Endothelial cell (in vitro differentiated cells): ENCODE data around the gene GIPC3. TPM values are rescaled to one million over a fixed set of nuclear protein-coding genes. Genes with fewer than 3 reads are reported as not detected.

Source experiments
- DNase-seq: peaks from one replicate; pipeline ENCODE4 v3.0.0; 2021; ENCODE audit warnings: low spot score
- H3K27ac Mint-ChIP-seq: one replicate; pipeline ENCODE4 v1.8.0; 2021; ENCODE audit warnings: mixed read lengths, inconsistent platforms; ENCODE audit not compliant: unreplicated experiment
- H3K27me3 Mint-ChIP-seq: one replicate; pipeline ENCODE4 v1.8.0; 2021; ENCODE audit warnings: mild to moderate bottlenecking, moderate library complexity, mixed read lengths, inconsistent platforms; ENCODE audit not compliant: unreplicated experiment
- H3K36me3 Mint-ChIP-seq: one replicate; pipeline ENCODE4 v1.8.0; 2021; ENCODE audit warnings: mild to moderate bottlenecking, low read depth, mixed read lengths, inconsistent platforms; ENCODE audit not compliant: unreplicated experiment
- H3K4me1 Mint-ChIP-seq: one replicate; pipeline ENCODE4 v1.8.0; 2021; ENCODE audit warnings: mild to moderate bottlenecking, mixed read lengths, inconsistent platforms; ENCODE audit not compliant: unreplicated experiment
- H3K4me3 Mint-ChIP-seq: one replicate; pipeline ENCODE4 v1.8.0; 2021; ENCODE audit warnings: mild to moderate bottlenecking, mixed read lengths, inconsistent platforms; ENCODE audit not compliant: unreplicated experiment
- H3K9me3 Mint-ChIP-seq: one replicate; pipeline ENCODE4 v1.8.0; 2021; ENCODE audit warnings: mixed read lengths, inconsistent platforms; ENCODE audit not compliant: unreplicated experiment
- total RNA-seq: library from RNA; stranded (reverse); fragmentation: NEBNext Ultra II Directional; extraction: Animal tissue kit (Norgen Biotek cat#: 25700); gene quantifications from one replicate; pipeline ENCODE4 v1.2.1, GENCODE V29; 2021; ENCODE audit not compliant: unreplicated experiment
- TF ChIP-seq, protein P1 (sequence below): fragments of 200-600 bp; sonication (generic); IDR thresholded peaks from one replicate; pipeline ENCODE4 v1.5.0; 2021; ENCODE audit warnings: antibody characterized with exemption; ENCODE audit not compliant: unreplicated experiment

Gene GIPC3
- total RNA-seq, 1 donor from 2014 or later, result 11.0 TPM

GRCh38 chr19:3546119-3546518 is 39.2 kb upstream of the GIPC3 start:
- TF ChIP-seq, protein P1, sequence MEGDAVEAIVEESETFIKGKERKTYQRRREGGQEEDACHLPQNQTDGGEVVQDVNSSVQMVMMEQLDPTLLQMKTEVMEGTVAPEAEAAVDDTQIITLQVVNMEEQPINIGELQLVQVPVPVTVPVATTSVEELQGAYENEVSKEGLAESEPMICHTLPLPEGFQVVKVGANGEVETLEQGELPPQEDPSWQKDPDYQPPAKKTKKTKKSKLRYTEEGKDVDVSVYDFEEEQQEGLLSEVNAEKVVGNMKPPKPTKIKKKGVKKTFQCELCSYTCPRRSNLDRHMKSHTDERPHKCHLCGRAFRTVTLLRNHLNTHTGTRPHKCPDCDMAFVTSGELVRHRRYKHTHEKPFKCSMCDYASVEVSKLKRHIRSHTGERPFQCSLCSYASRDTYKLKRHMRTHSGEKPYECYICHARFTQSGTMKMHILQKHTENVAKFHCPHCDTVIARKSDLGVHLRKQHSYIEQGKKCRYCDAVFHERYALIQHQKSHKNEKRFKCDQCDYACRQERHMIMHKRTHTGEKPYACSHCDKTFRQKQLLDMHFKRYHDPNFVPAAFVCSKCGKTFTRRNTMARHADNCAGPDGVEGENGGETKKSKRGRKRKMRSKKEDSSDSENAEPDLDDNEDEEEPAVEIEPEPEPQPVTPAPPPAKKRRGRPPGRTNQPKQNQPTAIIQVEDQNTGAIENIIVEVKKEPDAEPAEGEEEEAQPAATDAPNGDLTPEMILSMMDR, result no peak
- Mint-ChIP-seq H3K4me1 (no peaks in the 10 kb centered on the region), H3K27ac (no peak overlapping the region), H3K27me3 (peaks cover 14% of the 10 kb centered on the region), H3K9me3 (no peaks in the 10 kb centered on the region), H3K4me3 (no peak overlapping the region), H3K36me3 (peaks cover 5% of the 10 kb centered on the region)
- DNase-seq, result no peak

DNA sequence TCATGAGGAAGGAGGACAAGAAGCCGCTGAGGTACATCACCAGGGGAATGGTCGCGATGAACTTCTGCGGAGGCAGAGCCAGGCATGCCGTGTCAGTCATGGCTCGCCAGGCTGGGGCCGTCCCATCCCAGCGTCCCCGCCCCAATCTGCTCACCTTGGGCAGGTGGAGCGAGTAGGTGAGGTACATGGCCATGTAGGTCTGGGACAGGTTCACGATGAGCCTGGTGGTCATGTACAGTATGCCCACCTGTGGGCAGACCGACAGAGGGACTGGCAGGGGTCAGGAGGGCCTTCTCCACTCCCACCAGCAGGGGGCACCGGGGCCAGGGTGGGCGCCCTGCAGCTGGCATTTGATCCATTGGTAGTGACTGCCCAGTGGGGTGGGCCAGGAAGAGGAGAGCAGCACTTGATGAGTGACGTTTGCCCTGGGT is 38.0 kb upstream of the GIPC3 start:
- TF ChIP-seq, protein P1, result peak; percentile 68
- Mint-ChIP-seq H3K4me1 (peaks cover 4% of the 10 kb centered on the region), H3K4me3 (no peak overlapping the region), H3K27ac (no peak overlapping the region), H3K27me3 (peaks cover 10% of the 10 kb centered on the region), H3K36me3 (peaks cover 5% of the 10 kb centered on the region), H3K9me3 (no peaks in the 10 kb centered on the region)
- no peak for DNase-seq

GRCh38 chr19:3547767-3548282 is 37.5 kb upstream of the GIPC3 start:
- peaks cover 4% of the 10 kb centered on the region for H3K4me1 Mint-ChIP-seq
- TF ChIP-seq, protein P1, result no peak
- H3K27ac Mint-ChIP-seq, result no peak overlapping the region
- H3K27me3 Mint-ChIP-seq, result peaks cover 10% of the 10 kb centered on the region
- no peaks in the 10 kb centered on the region for H3K9me3 Mint-ChIP-seq
- no peak overlapping the region for H3K4me3 Mint-ChIP-seq
- no peak for DNase-seq
- peaks cover 5% of the 10 kb centered on the region for H3K36me3 Mint-ChIP-seq

GRCh38 chr19:3548606-3549005 is 36.7 kb upstream of the GIPC3 start:
- H3K27me3 Mint-ChIP-seq, result peaks cover 10% of the 10 kb centered on the region
- peaks cover 5% of the 10 kb centered on the region for H3K36me3 Mint-ChIP-seq
- no peak overlapping the region for H3K27ac Mint-ChIP-seq
- TF ChIP-seq, protein P1, result no peak
- no peaks in the 10 kb centered on the region for H3K9me3 Mint-ChIP-seq
- H3K4me1 Mint-ChIP-seq, result peaks cover 4% of the 10 kb centered on the region
- H3K4me3 Mint-ChIP-seq, result no peak overlapping the region
- DNase-seq, result no peak

GRCh38 chr19:3549816-3550215 is 35.5 kb upstream of the GIPC3 start:
- no peaks in the 10 kb centered on the region for H3K9me3 Mint-ChIP-seq
- peaks cover 10% of the 10 kb centered on the region for H3K27me3 Mint-ChIP-seq
- peaks cover 9% of the 10 kb centered on the region for H3K4me1 Mint-ChIP-seq

More at GRCh38 chr19:3549816-3550215, 35.5 kb upstream of the GIPC3 start:
- Mint-ChIP-seq H3K27ac (no peak overlapping the region), H3K36me3 (peaks cover 5% of the 10 kb centered on the region), H3K4me3 (no peak overlapping the region)
- DNase-seq, result no peak
- TF ChIP-seq, protein P1, result no peak
